ENCODE results near the gene HIVEP1. TPM values are rescaled to one million over a fixed set of nuclear protein-coding genes. Genes with fewer than 3 reads are reported as not detected.
A peak's percentile ranks its signal among the peaks of the same experiment; 100 is the strongest.
"Not testable (repeated sequence)": the region's sequence is repeated elsewhere in the genome, so short reads cannot be mapped to it uniquely, and the experiment has no call there.

The HIVEP1 gene
- total RNA-seq, 1 donor from 2014 or later = 38.5 TPM

DNA sequence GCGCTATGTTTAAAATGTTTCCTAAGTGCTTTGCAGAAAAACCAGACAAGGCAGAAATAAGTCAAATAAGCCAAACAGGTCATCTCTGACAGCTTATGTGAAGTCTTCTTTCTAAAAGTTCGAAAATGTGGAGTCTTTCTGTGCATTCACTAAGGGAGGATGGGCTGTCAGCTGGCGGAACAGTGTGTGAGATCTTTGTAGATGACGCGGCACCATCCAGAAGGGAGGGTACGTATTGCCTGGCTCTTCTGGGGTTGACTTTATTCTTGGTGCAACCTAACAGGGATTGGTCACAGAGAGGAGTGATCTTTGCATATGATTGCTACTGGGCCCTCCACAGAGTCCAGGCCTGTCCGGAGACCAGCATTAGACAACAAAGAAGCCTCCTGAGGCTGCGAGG is 163.5 kb downstream of the HIVEP1 start:
- no peak for DNase-seq (ENCODE audit: extremely low read depth, low read depth, low spot score)

DNA sequence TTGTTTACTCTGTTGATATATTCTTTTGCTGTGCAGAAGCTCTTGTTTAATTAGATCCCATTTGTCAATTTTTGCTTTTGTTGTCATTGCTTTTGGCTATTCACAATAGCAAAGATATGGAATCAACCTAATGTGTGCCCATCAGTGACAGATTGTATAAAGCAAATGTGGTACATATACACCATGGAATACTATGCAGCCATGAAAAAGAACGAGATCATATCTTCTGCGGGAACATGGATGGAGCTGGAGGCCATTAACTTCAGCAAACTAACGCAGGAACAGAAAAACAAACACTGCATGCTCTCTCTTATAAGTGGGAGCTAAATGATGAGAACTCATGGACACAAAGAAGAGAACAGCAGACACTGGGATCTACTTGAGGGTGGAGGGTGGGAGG is 164.7 kb downstream of the HIVEP1 start:
- not testable (repeated sequence) for DNase-seq (ENCODE audit: extremely low read depth, low read depth, low spot score)

DNA sequence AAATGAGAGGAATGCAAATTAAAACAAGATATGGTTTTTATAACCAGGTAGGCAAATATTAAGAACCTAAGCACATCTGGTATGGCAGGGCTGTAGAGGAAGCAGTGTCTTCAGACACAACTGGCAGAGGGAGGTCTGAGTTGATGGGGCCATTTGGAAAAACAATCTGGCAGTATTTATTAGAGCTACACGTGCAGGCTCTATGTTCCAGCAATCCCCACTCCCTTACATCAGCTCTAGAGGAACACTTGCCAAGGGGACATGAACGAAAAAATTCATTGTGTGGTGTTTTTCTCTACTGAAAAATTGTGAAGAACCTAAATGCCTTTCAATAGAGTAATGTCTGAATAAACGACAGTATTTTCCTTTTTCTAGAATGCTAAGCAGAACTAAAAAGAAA is 166.4 kb downstream of the HIVEP1 start:
- DNase-seq (ENCODE audit: extremely low read depth, low read depth, low spot score) = no peak

DNA sequence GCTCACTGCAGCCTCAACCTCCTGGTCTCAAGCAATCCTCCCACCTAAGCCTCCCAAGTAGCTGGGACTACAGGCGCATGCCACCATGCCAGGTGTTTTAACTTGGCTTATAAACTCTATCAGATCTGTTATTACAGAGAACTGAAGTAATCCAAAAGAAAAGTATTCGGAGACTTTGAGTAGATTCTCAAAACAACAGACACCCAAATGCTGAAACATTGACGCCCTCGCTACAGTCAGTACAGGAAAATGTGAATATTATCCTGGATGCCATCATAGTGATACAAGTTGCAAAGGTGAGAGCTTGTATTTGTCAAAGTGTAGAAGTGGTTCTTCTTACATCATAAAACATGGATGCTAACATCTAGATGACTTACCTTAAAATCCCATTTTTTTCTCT is 169.4 kb downstream of the HIVEP1 start:
- no peak for DNase-seq (ENCODE audit: extremely low read depth, low read depth, low spot score)

DNA sequence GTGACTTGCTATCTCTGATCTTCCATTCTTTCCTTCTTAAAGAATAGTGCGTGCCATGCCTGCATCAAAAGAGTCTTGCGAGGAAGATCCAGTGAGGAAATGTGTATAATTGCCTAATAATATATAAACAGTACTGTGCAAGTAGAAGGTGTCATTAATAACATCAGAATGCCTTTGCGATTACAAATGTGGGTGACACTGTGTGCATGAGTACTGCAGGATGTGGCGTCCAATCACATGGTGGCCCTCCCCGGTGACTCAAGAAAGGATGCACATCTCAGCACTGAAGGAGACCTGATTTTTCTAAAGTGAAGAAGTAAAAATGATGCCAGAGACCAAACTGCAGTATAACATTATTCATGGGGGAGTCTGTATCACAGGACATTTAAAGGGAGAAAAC is 170.6 kb downstream of the HIVEP1 start:
- no peak for DNase-seq (ENCODE audit: extremely low read depth, low read depth, low spot score)

DNA sequence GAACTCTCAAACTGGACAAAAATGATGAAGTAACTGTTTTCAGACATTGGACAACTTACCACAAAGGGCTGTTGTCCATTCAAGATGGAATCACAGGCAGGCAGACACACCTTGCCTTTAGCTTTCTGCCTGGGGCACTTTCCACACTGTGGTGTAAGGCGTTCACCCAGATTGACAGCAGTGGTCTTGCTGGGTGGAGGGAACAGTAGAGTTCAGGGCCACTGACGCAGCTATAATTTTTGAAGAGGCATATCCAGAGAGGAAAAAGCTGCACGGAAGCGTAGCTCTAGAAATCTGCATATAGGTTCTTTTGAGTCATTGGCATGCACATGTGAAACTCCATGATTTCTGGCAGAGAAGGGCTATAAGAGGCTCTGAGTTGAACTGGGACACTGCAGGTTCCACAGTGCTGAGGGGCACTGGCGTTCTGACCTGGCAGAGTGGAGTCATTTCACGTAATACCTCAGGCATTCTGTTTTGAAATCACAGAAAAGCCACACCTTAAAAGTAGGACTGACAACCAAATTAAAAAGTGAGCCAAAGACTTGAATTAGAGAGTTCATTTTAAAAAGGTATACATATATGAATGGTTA is 173.1 kb downstream of the HIVEP1 start:
- no peak for DNase-seq (ENCODE audit: extremely low read depth, low read depth, low spot score)

DNA sequence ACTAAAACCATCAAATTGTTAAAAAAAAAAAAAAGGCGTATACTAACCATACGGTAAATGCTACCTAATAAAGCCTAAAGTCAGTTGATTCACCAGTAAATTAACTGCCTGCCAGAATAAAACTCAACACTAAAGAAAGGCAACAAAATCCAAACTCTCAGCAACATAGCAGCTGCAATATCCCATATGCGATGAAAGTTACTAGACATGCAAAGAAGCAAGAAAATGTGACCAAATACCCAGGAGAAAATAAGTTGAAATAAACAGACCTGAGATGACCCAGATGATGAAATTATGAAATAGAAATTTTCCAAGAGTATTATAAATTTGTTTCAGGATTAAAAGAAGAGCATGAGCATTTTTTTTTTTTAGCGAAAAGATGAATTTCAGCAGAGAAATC is 174.4 kb downstream of the HIVEP1 start:
- no peak for DNase-seq (ENCODE audit: extremely low read depth, low read depth, low spot score)

DNA sequence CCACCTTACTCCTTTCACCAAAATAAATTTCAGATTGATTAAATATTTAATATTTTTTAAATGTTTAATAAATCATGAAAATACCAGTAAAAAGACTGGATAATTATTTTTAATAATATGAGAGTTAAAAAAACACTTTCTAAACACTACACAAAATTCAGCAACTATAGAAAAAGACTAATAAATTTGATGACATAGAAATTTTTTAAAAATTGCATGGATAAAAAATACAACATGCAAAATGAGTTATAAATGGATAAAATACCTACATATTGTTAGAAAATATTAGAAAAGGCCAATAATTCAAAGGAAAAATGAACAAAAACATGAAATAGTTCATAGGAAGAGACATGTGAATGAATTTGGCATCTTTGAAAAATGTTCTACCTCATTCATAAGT is 177.0 kb downstream of the HIVEP1 start:
- DNase-seq (ENCODE audit: extremely low read depth, low read depth, low spot score) = no peak

DNA sequence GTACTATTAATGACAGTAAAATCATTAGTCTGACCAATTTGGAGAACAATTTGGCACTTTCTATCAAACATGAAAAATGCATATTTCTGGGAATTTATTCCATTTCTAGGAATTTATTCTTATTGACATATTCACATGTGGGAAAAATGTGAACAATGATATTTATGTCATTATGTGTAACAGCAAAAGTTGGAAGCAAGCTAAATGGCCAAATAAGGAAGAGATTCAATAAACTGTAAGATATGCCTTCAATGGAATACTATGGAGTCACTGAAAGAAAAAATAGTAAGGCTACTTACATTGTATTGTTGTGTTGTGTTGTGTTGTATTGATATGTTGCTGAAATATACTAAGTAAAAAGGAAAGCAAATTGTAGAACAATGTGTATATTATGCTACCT is 177.5 kb downstream of the HIVEP1 start:
- DNase-seq (ENCODE audit: extremely low read depth, low read depth, low spot score) = no peak

DNA sequence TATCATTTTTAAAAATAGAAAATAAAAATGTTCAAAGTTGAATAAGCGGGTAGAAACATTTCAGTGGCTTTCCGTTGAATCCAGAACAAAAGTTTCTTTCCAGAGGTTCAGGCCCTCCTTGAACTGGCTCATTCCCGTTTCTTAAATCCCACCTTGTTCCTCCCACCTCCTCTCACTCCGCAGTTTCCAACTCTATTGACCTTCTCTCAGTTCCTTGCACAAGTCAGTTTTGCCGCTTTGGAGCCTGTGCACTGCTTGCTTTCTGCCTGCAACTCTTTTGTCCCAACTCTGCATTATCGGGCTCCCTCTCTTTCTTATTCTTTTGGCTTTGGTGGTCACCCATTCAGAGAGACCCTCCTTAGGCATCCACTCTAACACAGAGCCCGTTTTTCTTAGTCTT is 178.1 kb downstream of the HIVEP1 start:
- DNase-seq (ENCODE audit: extremely low read depth, low read depth, low spot score) = no peak

DNA sequence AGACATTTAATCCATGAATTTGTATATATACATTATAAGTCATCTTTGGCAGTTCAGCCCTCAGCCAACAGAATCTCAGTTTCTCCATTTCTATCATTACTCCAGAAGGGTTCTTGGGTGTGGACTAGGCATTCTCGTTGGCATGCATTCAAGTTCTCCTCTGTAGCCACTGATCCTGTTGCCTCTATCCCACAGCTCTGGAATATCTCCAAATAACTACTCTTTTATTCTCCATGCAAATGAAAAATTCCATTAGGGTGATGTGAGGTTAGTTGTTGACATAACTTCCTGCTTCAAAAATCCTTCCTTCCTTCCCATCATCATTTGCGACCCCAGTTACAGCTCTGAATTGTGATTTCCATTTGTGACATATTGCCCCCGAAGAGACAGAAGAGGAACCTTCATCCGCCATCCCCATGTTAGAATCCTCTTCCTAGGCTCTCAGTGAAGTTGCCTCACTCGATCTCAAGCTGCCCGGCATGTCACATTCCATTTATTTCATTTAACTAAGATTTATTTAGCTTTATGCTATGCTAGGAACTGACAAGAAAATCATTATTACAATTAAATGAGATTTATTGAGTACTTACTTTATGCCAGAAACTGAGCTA is 184.3 kb downstream of the HIVEP1 start:
- DNase-seq (ENCODE audit: extremely low read depth, low read depth, low spot score) = no peak

DNA sequence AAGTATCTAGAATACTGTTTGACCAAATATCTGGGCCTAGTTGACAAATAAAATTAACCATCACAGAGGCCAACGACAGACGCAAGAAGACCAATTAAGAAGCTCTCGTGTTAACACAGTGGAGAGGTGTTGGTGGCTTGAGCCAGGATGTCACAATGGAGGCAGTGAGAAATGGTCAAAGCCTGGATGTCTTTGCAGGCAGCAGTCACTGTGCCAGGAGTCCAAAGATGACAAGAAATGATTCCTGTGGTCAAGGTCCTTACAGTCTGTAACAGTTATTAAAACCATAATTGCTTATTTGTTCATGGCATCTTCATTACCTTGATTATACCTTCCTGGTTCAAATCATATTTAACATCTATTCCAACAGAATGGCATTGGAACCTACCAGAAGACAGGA is 186.7 kb downstream of the HIVEP1 start:
- no peak for DNase-seq (ENCODE audit: extremely low read depth, low read depth, low spot score)

DNA sequence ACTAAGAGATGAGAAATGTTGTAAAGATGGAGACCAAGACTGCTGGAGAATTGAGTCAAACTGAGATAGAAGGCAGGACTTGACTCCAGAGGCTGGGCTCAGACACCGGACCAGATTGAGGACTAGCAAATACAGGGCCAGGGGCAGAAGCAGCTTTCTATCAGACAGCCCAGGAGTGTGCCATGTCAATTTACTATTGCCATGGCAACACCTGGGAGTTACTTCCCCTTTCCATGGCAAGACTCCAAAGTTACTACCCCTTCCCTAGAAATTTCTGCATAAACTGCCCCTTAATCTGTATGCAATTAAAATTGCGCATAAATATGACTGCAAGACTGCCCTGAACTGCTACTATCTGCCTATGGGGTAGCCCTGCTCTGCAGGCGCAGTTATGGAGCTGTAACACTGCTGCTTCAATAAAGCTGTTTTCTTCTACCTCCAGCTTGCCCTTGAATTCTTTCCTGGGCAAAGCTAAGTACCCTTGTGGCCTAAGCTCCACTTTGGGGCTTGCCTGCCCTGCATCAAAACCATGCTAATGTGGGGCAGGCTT is 188.0 kb downstream of the HIVEP1 start:
- DNase-seq (ENCODE audit: extremely low read depth, low read depth, low spot score) = no peak

DNA sequence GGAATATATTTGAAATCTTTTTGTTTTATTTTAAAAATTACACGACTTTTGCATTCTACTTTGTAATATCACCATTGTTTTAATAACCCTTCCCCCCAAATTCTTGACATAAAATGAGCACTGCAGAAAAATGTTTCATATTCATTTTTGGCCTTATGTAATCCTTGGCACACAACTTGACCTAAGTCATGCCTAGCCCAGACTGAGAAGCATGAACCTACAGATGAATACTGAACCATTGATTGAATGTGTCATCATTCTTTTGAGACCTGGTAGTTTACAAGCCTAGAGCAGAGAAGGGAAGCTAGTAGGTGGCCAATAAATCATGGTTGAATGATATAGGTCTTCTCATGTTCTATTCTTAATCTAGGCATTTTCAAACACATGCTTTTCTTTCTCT is 188.6 kb downstream of the HIVEP1 start:
- DNase-seq (ENCODE audit: extremely low read depth, low read depth, low spot score) = no peak

DNA sequence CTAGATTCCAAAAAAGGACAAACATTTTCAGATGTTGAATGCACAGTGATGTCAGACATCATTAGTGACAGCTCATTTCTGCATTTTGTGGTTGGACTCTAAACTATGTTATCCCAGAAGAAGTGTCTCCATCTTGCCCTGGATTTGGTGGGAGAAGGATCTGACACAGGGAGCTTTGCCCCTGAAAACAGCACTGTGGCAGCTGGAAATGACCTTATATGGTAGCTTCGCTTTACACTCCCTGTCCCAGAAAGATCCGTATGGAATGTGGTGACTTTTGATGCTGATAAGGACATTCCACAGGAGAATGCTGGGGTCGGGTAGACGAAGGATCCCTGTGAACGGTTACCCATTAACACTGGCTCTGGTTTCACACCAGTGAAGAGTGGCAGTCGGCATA is 190.9 kb downstream of the HIVEP1 start:
- DNase-seq (ENCODE audit: extremely low read depth, low read depth, low spot score) = no peak

DNA sequence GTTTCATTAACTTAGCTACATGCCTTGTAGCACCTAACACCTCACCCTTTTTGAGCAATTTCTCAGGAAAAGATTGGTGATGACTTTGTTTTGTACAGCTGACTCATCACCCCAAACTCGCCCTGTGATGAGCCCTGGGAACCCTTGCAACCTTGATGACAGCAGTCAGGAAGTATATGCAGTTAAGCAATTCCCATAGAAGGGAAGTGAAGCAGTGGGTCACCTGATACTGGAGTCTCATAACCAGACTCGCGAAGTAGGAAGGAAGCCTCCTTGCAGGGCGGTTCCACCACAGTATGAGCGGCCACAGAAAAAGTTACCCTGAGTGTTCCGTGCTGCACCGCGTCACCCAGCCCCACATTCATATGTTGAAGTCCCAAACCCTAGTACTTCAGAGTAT is 196.1 kb downstream of the HIVEP1 start:
- DNase-seq (ENCODE audit: extremely low read depth, low read depth, low spot score) = peak; percentile 18

DNA sequence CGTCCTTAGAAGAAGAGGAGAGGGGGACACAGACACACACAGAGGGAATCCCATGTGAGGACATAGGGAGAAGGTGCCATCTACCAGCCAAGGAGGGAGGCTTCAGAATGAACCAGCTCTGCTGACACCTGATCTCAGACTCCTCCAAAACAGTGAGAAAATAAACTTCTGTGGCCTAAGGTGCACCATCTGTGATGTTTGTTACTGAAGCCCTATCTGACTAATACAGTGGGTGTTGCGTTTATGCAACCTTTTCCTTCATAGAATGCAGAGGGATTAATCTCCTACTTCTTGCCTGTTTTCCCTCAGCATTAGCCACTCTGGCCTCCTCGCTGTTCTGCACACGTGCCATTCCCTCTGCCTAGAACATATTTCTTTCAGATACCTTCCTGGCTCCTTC is 196.6 kb downstream of the HIVEP1 start:
- DNase-seq (ENCODE audit: extremely low read depth, low read depth, low spot score) = no peak

Other genes with a start within 250 kb of the HIVEP1 start
- 1.5 and 2.9 TPM in 2 replicates for gene ADTRP, start 233.5 kb upstream of the HIVEP1 start, total RNA-seq

Data from glomerular endothelial cell (primary cell).